H1 (cell line): ENCODE data around the gene TRIM15.

Experiments used
- CTBP2 ChIP-seq: IDR thresholded peaks from 2 replicates; pipeline ENCODE4 v1.7.0; 2011; ENCODE audit warnings: borderline replicate concordance, mild to moderate bottlenecking, moderate library complexity, mixed read lengths, low read length; ENCODE audit not compliant: insufficient read depth, insufficient read length
- CTCF ChIP-seq, 3 experiments: IDR thresholded peaks; 1 replicate in 2 of 3; 2 replicates in 1 of 3; pipeline versions ENCODE4 v1.5.1 to v1.6.1; 2011; ENCODE audit warnings: low read length in 3 of 3, mild to moderate bottlenecking in 3 of 3, inconsistent platforms in 2 of 3, low read depth in 1 of 3, moderate library complexity in 1 of 3; ENCODE audit not compliant: insufficient read depth in 1 of 3; ENCODE audit errors: control extremely low read depth in 1 of 3
- EP300 ChIP-seq, 2 experiments: IDR thresholded peaks; 1 replicate in 1 of 2; 2 replicates in 1 of 2; pipeline ENCODE4 v1.6.1; 2011 to 2012; ENCODE audit warnings: low read depth in 2 of 2, low read length in 2 of 2, mild to moderate bottlenecking in 2 of 2, borderline replicate concordance in 1 of 2, inconsistent platforms in 1 of 2, moderate library complexity in 1 of 2
- EZH2 ChIP-seq: fragments of 200-600 bp; sonication (generic); IDR thresholded peaks from 2 replicates; pipeline ENCODE4 v1.7.1; 2012; ENCODE audit warnings: low read depth, mild to moderate bottlenecking, moderate library complexity, low read length, inconsistent platforms; ENCODE audit not compliant: severe bottlenecking
- GTF2F1 ChIP-seq: IDR thresholded peaks from 2 replicates; pipeline ENCODE4 v1.6.1; 2012; ENCODE audit warnings: low read depth, low read length, improper control_type of control experiment, borderline replicate concordance
- POLR2A ChIP-seq, 2 experiments: IDR thresholded peaks; 1 replicate in 1 of 2; 2 replicates in 1 of 2; pipeline ENCODE4 v1.6.1; 2011; ENCODE audit warnings: low read depth in 2 of 2, low read length in 2 of 2, mild to moderate bottlenecking in 2 of 2; ENCODE audit errors: control extremely low read depth in 1 of 2
- POLR2AphosphoS5 ChIP-seq: IDR thresholded peaks from 2 replicates; pipeline ENCODE4 v1.6.1; 2011; ENCODE audit warnings: low read depth, low read length
- SP2 ChIP-seq: IDR thresholded peaks from 2 replicates; pipeline ENCODE4 v1.6.1; 2012; ENCODE audit warnings: mild to moderate bottlenecking, low read length, inconsistent platforms
- TAF1 ChIP-seq: IDR thresholded peaks from 2 replicates; pipeline ENCODE4 v1.6.1; 2011; ENCODE audit warnings: mild to moderate bottlenecking, low read depth, low read length
- ZNF274 ChIP-seq: IDR thresholded peaks from 2 replicates; pipeline ENCODE4 v1.7.0; 2012; ENCODE audit warnings: low read length, borderline replicate concordance; ENCODE audit errors: extremely low read depth
- TF ChIP-seq, protein P1 (sequence below): IDR thresholded peaks from 2 replicates; pipeline ENCODE4 v1.6.1; 2012; ENCODE audit warnings: inconsistent platforms

- TF ChIP-seq, protein P1, sequence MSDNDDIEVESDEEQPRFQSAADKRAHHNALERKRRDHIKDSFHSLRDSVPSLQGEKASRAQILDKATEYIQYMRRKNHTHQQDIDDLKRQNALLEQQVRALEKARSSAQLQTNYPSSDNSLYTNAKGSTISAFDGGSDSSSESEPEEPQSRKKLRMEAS, result no peak
- no peak for TF ChIP-seq POLR2A (IDR thresholded peaks at IDR 0.05; ENCODE audit: control extremely low read depth in 1 of 2, low read depth in 2 of 2, low read length in 2 of 2)
- TF ChIP-seq SP2, result no peak
- TF ChIP-seq GTF2F1, result no peak
- TF ChIP-seq CTCF (IDR thresholded peaks at IDR 0.05; ENCODE audit: control extremely low read depth in 1 of 3, insufficient read depth in 1 of 3, low read depth in 1 of 3, low read length in 3 of 3), result no peak
- TF ChIP-seq POLR2AphosphoS5, result no peak
- no peak for TF ChIP-seq ZNF274
- TF ChIP-seq EP300 (IDR thresholded peaks at IDR 0.05; ENCODE audit: borderline replicate concordance in 1 of 2, low read depth in 2 of 2, low read length in 2 of 2), result no peak
- no peak for TF ChIP-seq CTBP2
- no peak for TF ChIP-seq TAF1
- no peak for TF ChIP-seq EZH2
Observed at GRCh38 chr6:30121446-30122366, 41.6 kb upstream of the TRIM15 start.
